H1 (cell line): Measurements from ENCODE around the gene CNOT10. TPM values are rescaled to one million over a fixed set of nuclear protein-coding genes. Genes with fewer than 3 reads are reported as not detected.
A peak's percentile ranks its signal among the peaks of the same experiment; 100 is the strongest.
"Not testable (repeated sequence)": the region's sequence is repeated elsewhere in the genome, so short reads cannot be mapped to it uniquely, and the experiment has no call there.

Experiments used
- CTCF ChIA-PET: fragments of 300-600 bp; sonication (Branson Sonifier 250); formaldehyde crosslinking; loops from one replicate; lab custom pipeline; 2021; ENCODE audit not compliant: partially characterized antibody; lab: Charles Lee
- POLR2A ChIA-PET: fragments of 300-600 bp; sonication (Branson Sonifier 250); formaldehyde crosslinking; loops from one replicate; lab custom pipeline; 2021; ENCODE audit warnings: inconsistent platforms; ENCODE audit not compliant: partially characterized antibody; lab: Charles Lee
- DNase-seq, 2 experiments: peaks; one replicate each; pipeline versions ENCODE4 v3.0.0 to v3.0.0-alpha.2; 2010 to 2022; ENCODE audit warnings: low spot score in 2 of 2, low read depth in 1 of 2, mixed read lengths in 1 of 2
- FAIRE-seq: peaks from 2 replicates; lab custom pipeline; 2011; peaks lifted over from hg19 to GRCh38; lab: Jason Lieb, UNC
- H2AFZ ChIP-seq: 2 replicates; pipeline ENCODE4 v1.8.1; 2012; ENCODE audit warnings: low read length, inconsistent platforms
- H2AK5ac ChIP-seq: 2 replicates; pipeline ENCODE4 v1.6.1; 2013; ENCODE audit warnings: low read depth, low read length
- H2BK120ac ChIP-seq: replicated peaks from 2 replicates; pipeline ENCODE3; 2013; ENCODE audit warnings: low read depth, low read length, inconsistent platforms
- H2BK12ac ChIP-seq: 2 replicates; pipeline ENCODE4 v1.6.1; 2013; ENCODE audit warnings: low read depth, low read length
- H2BK15ac ChIP-seq: 2 replicates; pipeline ENCODE4 v1.6.1; 2013; ENCODE audit warnings: low read length
- H2BK20ac ChIP-seq: 2 replicates; pipeline ENCODE4 v1.6.1; 2013; ENCODE audit warnings: low read length
- H2BK5ac ChIP-seq: 2 replicates; pipeline ENCODE4 v1.6.1; 2013; ENCODE audit warnings: low read depth, low read length
- H3K14ac ChIP-seq: 2 replicates; pipeline ENCODE4 v1.6.1; 2013; ENCODE audit warnings: inconsistent platforms; ENCODE audit not compliant: insufficient read length
- H3K18ac ChIP-seq: 2 replicates; pipeline ENCODE4 v1.6.1; 2013; ENCODE audit warnings: low read length; ENCODE audit errors: extremely low read depth
- H3K23ac ChIP-seq: 2 replicates; pipeline ENCODE4 v1.6.1; 2013; ENCODE audit warnings: inconsistent platforms; ENCODE audit not compliant: insufficient read length
- H3K23me2 ChIP-seq: 2 replicates; pipeline ENCODE4 v1.6.1; 2013; ENCODE audit warnings: low read depth, low read length
- H3K27ac ChIP-seq: 2 replicates; pipeline ENCODE4 v1.6.1; 2011; ENCODE audit warnings: low read depth, low read length, inconsistent platforms
- H3K27me3 ChIP-seq, 4 experiments: replicated peaks in 1 of 4; 1 replicate in 1 of 4; 2 replicates in 3 of 4; pipeline versions ENCODE4 v1.6.1 to v1.8.1; 2011 to 2013; ENCODE audit warnings: low read length in 3 of 4, mild to moderate bottlenecking in 3 of 4, inconsistent platforms in 2 of 4, mixed read lengths in 2 of 4, moderate library complexity in 1 of 4; ENCODE audit not compliant: control insufficient read depth in 3 of 4, insufficient read depth in 3 of 4; ENCODE audit errors: extremely low read depth in 1 of 4
- H3K36me3 ChIP-seq, 4 experiments: 2 replicates each; pipeline versions ENCODE4 v1.6.1 to v1.8.1; 2011 to 2013; ENCODE audit warnings: mild to moderate bottlenecking in 4 of 4, low read length in 3 of 4, moderate library complexity in 2 of 4, control low read depth in 1 of 4, inconsistent platforms in 1 of 4; ENCODE audit not compliant: insufficient read depth in 4 of 4, control insufficient read depth in 2 of 4
- H3K4ac ChIP-seq: replicated peaks from 2 replicates; pipeline ENCODE3; 2013; ENCODE audit warnings: low read length, low read depth, mixed read lengths, inconsistent platforms; ENCODE audit not compliant: insufficient read length
- H3K4me1 ChIP-seq, 4 experiments: replicated peaks in 1 of 4; 1 replicate in 1 of 4; 2 replicates in 3 of 4; pipeline versions ENCODE4 v1.6.1 to v1.8.1; 2011 to 2013; ENCODE audit warnings: low read length in 3 of 4, inconsistent platforms in 2 of 4, mixed read lengths in 1 of 4; ENCODE audit not compliant: insufficient read depth in 4 of 4, control insufficient read depth in 3 of 4
- H3K4me2 ChIP-seq, 2 experiments: 2 replicates each; pipeline versions ENCODE4 v1.6.1 to v1.8.1; 2011 to 2013; ENCODE audit warnings: low read depth in 2 of 2, low read length in 2 of 2, control low read depth in 1 of 2, inconsistent platforms in 1 of 2, mild to moderate bottlenecking in 1 of 2; ENCODE audit not compliant: insufficient read depth in 1 of 2
- H3K4me3 ChIP-seq, 4 experiments: fragments of 200-600, 300-600 bp in 1 of 4; sonication (generic), shearing (Covaris generic), sonication (Bioruptor Twin) in 1 of 4; 2 replicates each; pipeline versions ENCODE4 v1.5.1 to v1.8.1; 2011 to 2016; ENCODE audit warnings: low read length in 4 of 4, low read depth in 3 of 4, control low read depth in 2 of 4, inconsistent platforms in 2 of 4, mild to moderate bottlenecking in 2 of 4, mixed read lengths in 1 of 4, moderate library complexity in 1 of 4; ENCODE audit not compliant: insufficient read depth in 2 of 4; ENCODE audit errors: extremely low read depth in 1 of 4
- H3K56ac ChIP-seq: replicated peaks from 2 replicates; pipeline ENCODE3; 2013; ENCODE audit warnings: low read depth, mild to moderate bottlenecking, mixed read lengths, low read length, inconsistent platforms; ENCODE audit not compliant: insufficient read length
- H3K79me1 ChIP-seq: 2 replicates; pipeline ENCODE4 v1.6.1; 2013; ENCODE audit warnings: low read depth, low read length, control low read depth
- H3K79me2 ChIP-seq, 2 experiments: 2 replicates each; pipeline versions ENCODE4 v1.6.1 to v1.8.1; 2012 to 2013; ENCODE audit warnings: low read length in 2 of 2, mild to moderate bottlenecking in 2 of 2, inconsistent platforms in 1 of 2; ENCODE audit not compliant: insufficient read depth in 2 of 2, control insufficient read depth in 1 of 2
- H3K9ac ChIP-seq, 4 experiments: replicated peaks in 1 of 4; 1 replicate in 1 of 4; 2 replicates in 3 of 4; pipeline versions ENCODE4 v1.6.1 to v1.8.1; 2011 to 2013; ENCODE audit warnings: low read depth in 3 of 4, low read length in 3 of 4, control low read depth in 2 of 4, mild to moderate bottlenecking in 2 of 4, moderate library complexity in 2 of 4, inconsistent platforms in 1 of 4; ENCODE audit errors: extremely low read depth in 1 of 4
- H3K9me3 ChIP-seq, 2 experiments: 2 replicates each; pipeline versions ENCODE4 v1.6.1 to v1.8.1; 2012 to 2013; ENCODE audit warnings: mild to moderate bottlenecking in 2 of 2, moderate library complexity in 2 of 2, control low read depth in 1 of 2, inconsistent platforms in 1 of 2, low read depth in 1 of 2, low read length in 1 of 2, mixed read lengths in 1 of 2; ENCODE audit not compliant: insufficient read depth in 2 of 2
- H4K20me1 ChIP-seq, 2 experiments: replicated peaks in 1 of 2; 2 replicates each; pipeline versions ENCODE3 to v1.8.1; 2011 to 2013; ENCODE audit warnings: inconsistent platforms in 2 of 2, low read length in 2 of 2, mild to moderate bottlenecking in 1 of 2; ENCODE audit not compliant: insufficient read depth in 2 of 2, control insufficient read depth in 1 of 2
- H4K5ac ChIP-seq: 2 replicates; pipeline ENCODE4 v1.6.1; 2013; ENCODE audit warnings: low read length, low read depth, mixed read lengths, inconsistent platforms; ENCODE audit not compliant: insufficient read length
- H4K8ac ChIP-seq: 2 replicates; pipeline ENCODE4 v1.8.0; 2013; ENCODE audit warnings: mild to moderate bottlenecking, moderate library complexity, low read length, inconsistent platforms; ENCODE audit not compliant: insufficient read depth; ENCODE audit errors: extremely low read depth
- H4K91ac ChIP-seq: replicated peaks from 2 replicates; pipeline ENCODE3; 2013; ENCODE audit warnings: low read length, mixed read lengths, inconsistent platforms; ENCODE audit not compliant: insufficient read length
- WGBS, 2 experiments: shearing (Covaris generic) in 1 of 2; methylation state at CpG; one replicate each; pipeline versions ENCODE4 v1.1.6 to v1.1.7; 2013 to 2015; ENCODE audit warnings: low lambda C conversion rate in 2 of 2, mixed read lengths in 2 of 2, inconsistent platforms in 1 of 2, low coverage in 1 of 2, missing lambda C conversion rate in 1 of 2; ENCODE audit not compliant: insufficient replicate concordance in 2 of 2, insufficient coverage in 1 of 2, insufficient read length in 1 of 2; ENCODE audit errors: extremely low coverage in 1 of 2, missing lambda C conversion rate in 1 of 2; 5-methylcytosine and 5-hydroxymethylcytosine counted together
- polyA plus RNA-seq, 7 experiments: library from polyadenylated mRNA; depleted of rRNA in 3 of 7; stranded (reverse) in 5 of 7; unstranded in 2 of 7; fragments of >200 nt in 5 of 7; fragments of 200-250 nt in 2 of 7; gene quantifications; 1 replicate in 5 of 7; 2 replicates in 1 of 7; 4 replicates in 1 of 7; pipeline versions ENCODE4 v1.2.1 to v1.2.3, GENCODE V29; 2011 to 2013; ENCODE audit warnings: missing spikeins in 2 of 7, mixed read lengths in 2 of 7
- total RNA-seq: library from RNA; stranded (reverse); fragmentation: NEBNext Ultra II Directional; extraction: Animal tissue kit (Norgen Biotek cat#: 25700); gene quantifications from 2 replicates; pipeline ENCODE4 v1.2.1, GENCODE V29; 2021

CNOT10 gene
- total and polyA plus RNA-seq, 2 of the 8 experiments (the other 6 are each of a cell fraction or from before 2014, with no cell fraction given): 39.9 to 55.9 TPM

DNA sequence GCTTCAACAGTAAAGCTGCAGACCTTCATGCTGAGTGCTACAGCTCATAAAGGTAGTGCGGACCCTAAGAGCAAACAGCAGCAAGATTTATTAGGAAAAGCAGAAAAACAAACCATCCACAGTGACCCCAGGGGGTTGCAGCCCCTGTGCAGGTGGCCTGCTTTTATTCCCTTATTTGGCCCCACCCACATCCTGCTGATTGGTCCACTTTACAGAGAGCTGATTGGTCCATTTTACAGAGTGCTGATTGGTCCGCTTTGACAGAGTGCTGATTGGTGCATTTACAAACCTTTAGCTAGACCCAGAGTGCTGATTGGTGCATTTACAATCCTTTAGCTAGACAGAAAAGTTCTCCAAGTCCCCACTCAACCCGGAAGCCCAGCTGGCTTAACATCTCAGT, 11.3 kb upstream of the CNOT10 start:
- H2BK12ac ChIP-seq, H3K23me2 ChIP-seq, H3K4me3 ChIP-seq, H2AK5ac ChIP-seq, H3K79me2 ChIP-seq, H4K91ac ChIP-seq, H3K4me2 ChIP-seq, H4K8ac ChIP-seq, H2BK5ac ChIP-seq, H3K27ac ChIP-seq, H3K79me1 ChIP-seq, H3K23ac ChIP-seq, H3K27me3 ChIP-seq, H2BK20ac ChIP-seq, H3K18ac ChIP-seq, H3K36me3 ChIP-seq, H3K14ac ChIP-seq, FAIRE-seq, H2BK120ac ChIP-seq, DNase-seq, H3K4ac ChIP-seq, H3K56ac ChIP-seq, H3K9me3 ChIP-seq, H3K9ac ChIP-seq, H4K20me1 ChIP-seq, H3K4me1 ChIP-seq, H2BK15ac ChIP-seq, H4K5ac ChIP-seq: not testable (repeated sequence)
- peak overlapping the region; percentile 26; the same call in 1 of the 2 replicates for H2AFZ ChIP-seq
- 97% methylated on average over 3 of the region's 3 CpGs; no CpG with 5 or more reads in 1 of the 2 experiments for WGBS, 2 experiments
- ChIA-PET POLR2A (interaction anchor here (0.9 to 1.8 kb wide), 2 partner anchors 10 to 11 kb away, joined by 3 to 5 read pairs; partner anchors contain the start of gene CNOT10), CTCF (interaction anchor here (0.9 to 4.0 kb wide), 6 partner anchors 8 to 260 kb away, joined by 3 to 22 read pairs (median 4); no protein-coding TSS in a partner anchor)
